Measurements from ENCODE around the gene UCK1.
"Not testable (repeated sequence)": the region's sequence is repeated elsewhere in the genome, so short reads cannot be mapped to it uniquely, and the experiment has no call there.

Gene UCK1

DNA sequence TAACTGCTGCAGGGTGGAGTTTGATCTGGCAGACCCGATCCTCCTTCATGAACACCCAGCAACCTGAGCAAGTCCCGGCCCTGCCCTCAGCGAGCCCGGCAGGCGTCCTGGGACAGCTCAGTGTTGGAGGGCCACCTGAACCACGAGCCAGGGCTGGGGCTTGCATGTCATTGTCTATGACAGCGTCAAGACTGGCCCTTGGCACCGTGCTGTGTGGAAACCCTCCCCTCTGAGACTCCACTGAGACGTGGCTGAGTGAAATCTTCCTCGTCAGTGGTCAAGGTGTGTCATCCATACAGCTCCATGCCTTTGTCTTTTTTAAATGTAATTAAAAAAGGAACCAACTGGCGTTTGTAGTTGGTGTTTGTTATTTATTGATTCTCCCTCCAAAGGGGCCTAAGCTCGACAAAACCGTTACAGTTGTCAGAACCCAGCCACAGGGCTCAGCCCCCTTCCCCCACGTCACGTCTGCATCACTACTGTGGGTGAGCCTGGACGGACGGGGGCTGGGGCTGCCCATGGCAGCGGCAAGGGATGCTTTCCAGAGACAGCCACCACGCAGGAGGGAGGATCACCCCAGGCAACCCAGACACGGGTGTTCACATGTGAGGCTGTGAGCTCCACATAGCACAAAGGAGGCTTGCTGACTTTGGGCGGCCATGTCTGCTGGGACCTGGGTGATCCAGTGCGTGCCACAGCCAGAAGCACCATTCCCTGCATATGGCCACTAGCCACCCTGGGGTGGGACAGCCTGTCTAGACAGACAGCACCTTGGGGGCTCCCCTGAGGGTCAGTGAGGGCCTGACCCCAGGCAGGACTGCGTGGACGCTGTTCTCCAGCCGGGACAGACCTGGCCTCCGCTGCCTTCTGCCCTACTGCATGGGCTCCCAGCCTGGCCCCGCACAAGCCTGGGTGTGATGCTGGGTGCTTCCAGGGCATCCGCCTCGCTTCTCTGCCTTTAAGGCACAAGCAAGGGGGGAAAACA lies 7.3 kb downstream of the UCK1 start:
- DNase-seq (ENCODE audit: low read depth, low spot score): no peak

DNA sequence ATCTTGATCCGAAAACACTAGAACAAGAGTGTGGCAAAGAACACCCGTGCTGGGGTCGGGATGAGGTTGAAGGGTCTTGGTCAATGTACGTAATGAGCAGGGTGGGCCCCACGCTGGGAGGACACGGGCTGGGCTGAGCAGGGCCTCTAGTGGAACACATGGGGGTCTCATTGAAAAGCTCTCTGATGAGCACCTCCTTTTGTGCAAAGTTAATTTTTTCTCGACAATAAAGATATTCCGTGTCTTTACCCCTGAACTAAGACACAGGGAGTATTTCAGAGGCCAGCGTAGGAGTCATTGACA lies 8.0 kb downstream of the UCK1 start:
- no peak for DNase-seq (ENCODE audit: low read depth, low spot score)

DNA sequence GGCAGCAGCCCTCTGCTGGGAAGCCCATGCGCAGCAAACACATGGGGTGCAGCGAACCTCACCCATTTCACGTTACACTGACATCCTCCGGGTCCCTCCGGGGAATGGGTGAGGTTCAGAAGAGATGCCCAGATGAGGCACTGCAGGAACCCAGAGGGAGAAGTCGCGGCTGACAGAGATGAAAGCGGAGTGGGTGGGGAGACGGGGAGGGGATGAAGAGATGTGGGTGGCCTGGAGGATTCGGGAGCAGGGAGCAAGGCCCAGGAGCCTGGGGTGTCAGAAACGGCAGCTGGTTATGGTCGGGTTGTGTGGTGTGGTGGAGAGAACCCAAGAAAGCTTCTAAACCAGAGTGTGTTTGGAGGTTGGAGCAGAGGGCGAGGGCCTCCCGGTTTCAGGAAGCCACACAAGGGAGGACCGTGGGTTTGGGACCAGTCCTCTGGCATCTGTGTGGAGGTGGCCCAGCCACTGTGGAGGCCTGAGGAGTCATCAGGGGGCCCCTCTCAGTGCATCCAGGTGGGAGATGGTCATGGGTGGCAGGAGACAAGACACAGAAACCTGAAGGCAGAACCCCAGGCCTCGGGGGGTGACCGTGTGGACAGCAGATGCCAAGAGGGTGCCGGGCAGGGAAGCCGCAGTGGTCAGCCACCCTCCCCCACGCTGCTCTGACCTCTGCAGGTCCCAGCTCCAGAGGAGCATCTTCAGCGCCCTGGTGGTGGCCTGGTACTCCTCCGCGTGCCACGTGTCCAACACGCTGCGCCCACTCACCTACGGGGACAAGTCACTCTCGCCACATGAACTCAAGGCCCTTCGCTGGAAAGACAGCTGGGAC lies 8.6 kb downstream of the UCK1 start:
- DNase-seq (ENCODE audit: low read depth, low spot score): no peak

DNA sequence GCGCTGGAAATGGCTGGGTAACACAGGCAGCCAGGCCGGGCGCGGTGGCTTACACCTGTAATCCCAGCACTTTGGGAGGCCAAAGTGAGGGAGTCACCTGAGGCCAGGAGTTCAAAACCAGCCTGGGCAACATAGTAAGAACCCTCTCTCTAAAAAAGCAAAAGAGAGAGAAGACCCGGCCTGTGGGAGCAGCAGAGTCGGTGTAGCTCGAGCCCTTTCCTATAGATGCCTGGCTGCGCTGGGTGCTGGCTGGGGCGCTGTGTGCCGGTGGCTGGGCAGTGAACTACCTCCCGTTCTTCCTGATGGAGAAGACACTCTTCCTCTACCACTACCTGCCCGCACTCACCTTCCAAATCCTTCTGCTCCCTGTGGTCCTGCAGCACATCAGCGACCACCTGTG lies 9.2 kb downstream of the UCK1 start:
- no peak for DNase-seq (ENCODE audit: low read depth, low spot score)

DNA sequence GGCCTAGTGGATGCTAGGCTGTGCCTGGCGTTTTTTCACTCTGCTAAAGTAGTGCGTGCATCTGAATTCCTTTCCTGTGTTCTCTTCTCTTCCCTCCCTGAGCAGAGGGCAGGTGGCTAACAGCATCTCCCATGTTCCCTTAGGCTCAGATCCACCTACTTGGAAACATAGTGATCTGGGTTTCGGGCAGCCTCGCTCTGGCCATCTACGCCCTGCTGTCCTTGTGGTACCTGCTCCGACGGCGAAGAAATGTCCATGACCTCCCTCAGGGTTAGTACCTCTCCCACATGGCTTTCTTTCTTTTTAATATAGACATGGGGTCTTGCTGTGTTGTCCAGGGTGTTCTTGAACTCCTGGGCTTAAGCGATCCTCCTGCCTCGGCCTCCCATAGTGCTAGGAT lies 9.9 kb downstream of the UCK1 start:
- DNase-seq (ENCODE audit: low read depth, low spot score): no peak

DNA sequence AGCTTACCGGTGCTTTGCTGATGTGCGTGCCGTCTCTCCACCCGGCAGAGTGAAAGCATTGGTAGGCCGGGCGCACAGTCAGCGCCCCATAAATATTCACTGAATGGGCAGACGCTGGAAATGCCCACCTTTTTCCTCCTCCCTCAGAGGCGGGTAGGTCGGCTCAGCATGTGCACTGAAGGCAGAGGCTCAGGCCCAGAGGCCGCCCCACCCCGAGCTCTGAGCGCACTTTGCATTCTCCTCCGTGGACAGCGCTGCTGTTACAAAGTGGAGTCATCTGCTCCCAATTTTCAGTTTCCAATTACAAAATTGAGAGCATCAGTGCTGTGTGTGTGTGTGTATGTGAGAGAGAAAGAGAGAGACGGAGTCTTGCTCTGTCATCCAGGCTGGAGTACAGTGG lies 10.6 kb downstream of the UCK1 start:
- no peak for DNase-seq (ENCODE audit: low read depth, low spot score)

DNA sequence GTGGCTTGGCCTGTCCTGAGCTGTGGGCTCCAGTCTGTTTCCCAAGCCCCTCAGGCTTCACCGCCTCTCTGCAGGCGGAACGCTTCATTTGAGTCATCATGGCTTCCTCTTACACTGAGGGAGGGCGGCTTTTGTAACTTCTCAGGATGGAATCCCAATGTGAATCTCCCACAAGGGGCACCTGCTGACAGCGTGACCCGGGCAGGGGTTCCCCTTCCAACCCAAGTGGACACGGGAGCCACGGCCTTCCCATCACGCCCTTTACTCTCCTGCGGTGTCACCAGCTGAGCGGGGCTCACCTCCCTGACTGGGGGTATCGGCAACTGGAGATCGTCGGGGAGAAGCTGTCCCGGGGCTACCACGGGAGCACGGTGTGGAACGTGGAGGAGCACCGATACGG lies 12.5 kb downstream of the UCK1 start:
- DNase-seq (ENCODE audit: low read depth, low spot score): no peak

DNA sequence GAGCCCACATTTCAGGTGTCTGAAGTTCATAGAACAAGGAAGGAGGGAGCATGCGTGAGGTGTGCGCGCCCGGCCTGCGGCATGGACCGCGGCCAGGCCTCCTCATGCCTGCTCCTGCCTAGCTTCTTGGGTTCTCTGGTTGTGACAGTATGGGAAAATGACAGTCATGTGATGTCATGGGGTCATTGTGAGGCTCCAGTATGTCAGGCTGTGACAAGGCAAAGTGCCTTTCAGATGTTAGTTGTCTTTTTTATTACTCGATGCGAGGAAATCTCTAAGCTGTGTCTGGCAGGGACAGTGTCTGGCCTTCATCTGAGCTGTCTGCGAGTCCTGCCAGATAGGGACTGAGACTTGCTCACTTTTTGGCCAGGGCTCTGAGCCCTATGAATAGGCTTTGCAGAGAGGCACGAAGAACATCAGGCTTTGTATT lies 13.3 kb downstream of the UCK1 start:
- DNase-seq (ENCODE audit: low read depth, low spot score): no peak

DNA sequence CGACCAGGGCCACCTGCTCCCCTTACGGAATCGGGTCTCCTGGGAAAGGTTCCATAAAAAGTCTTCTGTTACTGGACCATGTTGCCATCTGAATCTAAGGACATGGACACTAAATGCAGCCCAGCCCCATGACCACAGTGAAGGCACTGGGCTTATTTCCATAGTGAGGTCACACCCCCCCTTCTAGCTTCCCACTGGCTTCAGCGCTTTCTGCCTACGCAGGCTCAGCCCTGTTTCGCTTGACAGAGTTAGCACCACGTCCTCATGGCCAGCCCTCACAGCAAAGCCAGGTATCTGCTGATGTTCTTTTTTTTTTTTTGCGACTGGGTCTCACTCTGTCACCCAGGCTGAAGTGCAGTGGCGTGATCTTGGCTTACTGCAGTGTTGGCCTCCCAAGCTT lies 14.1 kb downstream of the UCK1 start:
- DNase-seq (ENCODE audit: low read depth, low spot score): no peak

DNA sequence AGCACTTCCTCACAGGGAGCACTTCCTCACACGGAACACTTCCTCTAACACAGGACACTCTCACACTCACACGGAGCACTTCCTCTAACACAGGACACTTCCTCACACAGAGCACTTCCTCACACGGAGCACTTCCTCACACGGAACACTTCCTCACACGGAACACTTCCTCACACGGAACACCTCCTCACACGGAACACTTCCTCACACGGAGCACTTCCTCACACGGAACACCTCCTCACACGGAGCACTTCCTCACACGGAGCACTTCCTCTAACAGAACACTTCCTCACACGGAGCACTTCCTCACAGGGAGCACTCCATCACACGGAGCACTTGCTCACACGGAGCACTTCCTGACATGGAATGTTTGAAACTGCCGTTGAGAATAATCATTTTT lies 15.0 kb downstream of the UCK1 start:
- no peak for DNase-seq (ENCODE audit: low read depth, low spot score)

DNA sequence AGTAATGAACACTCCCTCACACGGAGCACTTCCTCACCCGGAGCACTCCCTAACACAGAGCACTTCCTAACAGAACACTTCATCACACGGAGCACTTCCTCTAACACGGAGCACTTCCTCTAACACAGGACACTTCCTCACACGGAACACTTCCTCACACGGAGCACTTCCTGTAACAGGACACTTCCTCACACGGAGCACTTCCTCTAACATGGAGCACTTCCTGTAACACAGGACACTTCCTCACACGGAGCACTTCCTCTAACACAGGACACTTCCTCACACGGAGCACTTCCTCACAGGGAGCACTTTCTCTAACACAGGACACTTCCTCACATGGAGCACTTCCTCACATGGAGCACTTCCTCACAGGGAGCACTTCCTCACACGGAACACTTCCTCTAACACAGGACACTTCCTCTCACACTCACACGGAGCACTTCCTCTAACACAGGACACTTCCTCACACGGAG lies 15.5 kb downstream of the UCK1 start:
- DNase-seq (ENCODE audit: low read depth, low spot score): not testable (repeated sequence)

DNA sequence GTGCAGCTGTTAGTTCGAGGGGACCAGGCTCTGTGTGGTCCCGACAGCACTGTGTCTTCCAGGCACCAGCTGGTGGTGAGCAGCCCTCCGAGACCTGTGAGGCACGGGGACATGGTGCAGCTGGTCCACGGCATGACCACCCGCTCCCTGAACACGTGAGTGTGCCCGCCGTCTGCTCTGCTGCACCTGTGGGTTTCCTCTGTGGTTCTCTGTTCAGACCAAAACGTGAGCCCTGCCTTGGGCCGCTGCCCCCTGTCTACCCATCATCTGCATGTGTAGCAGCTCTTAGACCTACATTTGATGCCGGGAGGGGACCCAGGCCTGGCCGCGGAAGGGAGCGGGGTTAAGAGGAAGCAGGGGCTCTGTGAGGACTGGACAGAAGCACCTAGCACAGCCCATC lies 17.9 kb downstream of the UCK1 start:
- no peak for DNase-seq (ENCODE audit: low read depth, low spot score)

DNA sequence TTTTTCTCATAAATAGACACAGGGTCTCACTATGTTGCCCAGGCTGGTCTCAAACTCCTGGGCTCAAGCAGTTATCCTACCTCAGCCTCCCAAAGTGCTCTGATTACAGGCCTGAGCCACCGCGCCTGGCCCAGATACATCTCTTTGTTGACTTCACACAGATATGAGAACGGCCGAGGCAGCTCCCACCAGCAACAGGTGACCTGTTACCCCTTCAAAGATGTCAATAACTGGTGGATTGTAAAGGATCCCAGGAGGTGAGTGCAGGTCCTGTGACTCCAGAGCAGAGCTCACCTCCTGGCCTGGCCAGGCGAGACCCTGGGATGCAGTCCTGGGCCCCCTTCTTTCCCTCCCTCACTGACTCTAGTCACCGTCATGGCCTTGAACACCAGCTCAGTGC lies 19.2 kb downstream of the UCK1 start:
- DNase-seq (ENCODE audit: low read depth, low spot score): no peak

DNA sequence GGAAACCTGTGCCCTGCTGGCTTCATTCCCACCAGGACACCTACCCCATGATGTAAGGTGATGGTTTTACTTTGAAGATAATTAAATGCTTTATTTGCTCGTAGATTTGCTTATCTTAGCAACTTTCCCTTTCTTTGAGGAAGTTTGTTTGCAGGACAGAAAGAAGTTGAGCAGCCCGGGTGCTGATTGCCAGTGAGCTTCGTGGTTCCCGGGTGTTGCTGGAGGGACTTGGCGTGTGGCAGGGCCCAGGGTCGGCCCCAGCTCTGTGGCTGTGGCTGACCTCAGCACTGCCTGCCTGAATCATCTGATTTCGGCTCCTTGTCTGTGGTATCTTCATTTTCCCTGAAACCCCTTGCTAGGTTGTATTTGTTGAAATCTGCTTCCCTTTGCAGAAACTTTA lies 19.6 kb downstream of the UCK1 start:
- no peak for DNase-seq (ENCODE audit: low read depth, low spot score)

DNA sequence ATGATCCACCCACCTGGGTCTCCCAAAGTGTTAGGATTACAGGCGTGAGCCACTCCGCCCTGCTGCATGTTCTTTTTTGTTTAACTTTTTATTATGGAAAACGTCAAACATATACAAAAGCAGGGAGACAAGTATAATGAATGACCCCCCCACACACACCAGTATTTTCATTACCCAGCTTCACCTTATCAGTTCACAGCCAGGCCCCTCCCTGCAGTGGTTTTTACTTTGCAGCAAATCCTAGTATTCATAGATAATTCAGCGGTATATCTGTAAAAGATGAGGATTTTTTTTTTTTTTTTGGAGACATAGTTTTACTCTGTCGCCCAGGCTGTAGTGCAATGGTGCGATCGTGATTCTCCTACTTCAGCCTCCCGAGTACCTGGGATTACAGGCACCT lies 26.1 kb downstream of the UCK1 start:
- no peak for DNase-seq (ENCODE audit: low read depth, low spot score)

DNA sequence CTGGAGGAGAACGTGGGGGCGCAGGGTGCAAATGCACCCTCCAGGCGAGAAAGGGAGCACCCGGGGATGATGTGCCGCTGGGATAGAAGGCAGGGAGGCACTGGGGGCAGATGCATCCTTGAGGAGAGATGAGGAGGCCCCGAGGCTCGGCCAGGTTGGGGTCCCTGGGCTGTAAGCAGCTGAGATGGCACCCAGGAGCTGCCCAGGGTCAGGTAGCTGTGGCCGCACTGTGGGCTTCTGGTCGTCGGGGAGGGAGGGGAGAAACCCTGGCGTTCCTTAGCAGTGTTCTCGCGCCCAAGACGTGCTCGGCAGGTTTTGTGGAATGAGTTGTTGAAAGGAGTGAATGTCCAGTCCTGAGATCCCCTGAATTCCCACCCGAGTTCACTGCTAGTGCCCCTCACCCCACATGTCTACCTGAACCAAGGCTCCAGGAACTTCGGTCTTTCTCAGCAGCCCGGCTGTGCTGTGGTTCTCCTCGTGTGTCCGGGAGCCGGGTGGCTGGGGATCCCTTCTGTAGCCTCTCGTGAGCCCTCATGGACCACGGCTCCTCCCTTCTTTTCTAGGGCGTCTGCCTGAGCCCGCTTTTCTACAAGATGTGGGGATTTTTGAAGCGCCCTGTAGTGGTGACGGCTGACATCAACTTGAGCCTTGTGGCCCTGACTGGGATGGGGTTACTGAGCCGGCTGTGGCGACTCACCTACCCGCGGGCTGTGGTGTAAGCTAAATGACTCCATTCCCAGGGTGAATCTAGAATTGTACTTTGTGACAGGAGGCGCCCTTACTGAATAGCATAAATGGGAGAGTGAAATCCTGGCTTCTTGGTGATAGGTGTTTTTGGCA lies 27.2 kb downstream of the UCK1 start:
- peak; percentile 39 for DNase-seq (ENCODE audit: low read depth, low spot score)

DNA sequence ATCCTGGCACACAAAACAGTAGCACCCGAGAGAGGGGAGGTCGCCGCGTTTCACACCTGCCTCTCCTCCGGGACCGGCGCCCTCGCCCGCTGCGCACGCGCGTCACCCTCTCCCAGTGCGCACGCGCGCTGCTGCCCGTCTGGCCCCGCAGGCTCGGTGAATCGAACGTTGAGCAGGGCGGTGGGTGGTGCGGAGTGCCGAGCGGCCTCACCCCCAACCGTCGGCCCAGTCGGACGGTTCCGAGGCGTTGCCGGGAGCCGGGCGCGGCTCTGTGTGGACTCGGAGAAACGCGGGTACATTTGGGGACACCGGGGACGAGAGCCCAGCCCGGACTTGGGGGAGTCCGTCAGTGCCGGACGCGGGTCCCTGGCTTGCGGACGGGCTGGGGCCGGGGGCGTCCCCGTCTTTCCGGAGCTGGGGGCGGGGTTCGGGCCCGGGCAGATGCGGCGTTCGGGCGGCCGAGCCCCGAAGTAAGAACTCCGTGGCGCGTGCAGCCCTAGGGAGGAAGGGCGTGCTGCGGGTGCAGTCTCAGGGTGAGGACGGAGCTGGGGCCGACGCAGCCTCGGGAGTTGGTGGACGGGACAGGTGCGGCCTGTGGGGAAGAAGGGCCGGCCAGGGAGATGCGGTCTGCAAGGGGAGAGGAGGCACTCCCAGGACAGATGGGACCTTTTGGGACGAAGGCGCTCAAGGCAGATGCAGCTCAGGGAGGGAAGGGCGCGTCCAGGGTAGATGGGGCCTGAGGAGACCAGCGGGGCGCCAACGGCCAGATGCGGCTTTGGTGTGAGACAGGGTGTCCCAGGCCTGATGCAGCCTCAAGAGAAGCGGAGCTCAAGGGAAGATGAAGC lies 28.1 kb downstream of the UCK1 start, which contains the start of gene POMT1:
Gene POMT1, plus strand, starts transcription at position 138 of the 845 bp plus-strand sequence. CDS start 1,301 bp downstream, outside the sequence.
- peak; percentile 94 for DNase-seq (ENCODE audit: low read depth, low spot score)

DNA sequence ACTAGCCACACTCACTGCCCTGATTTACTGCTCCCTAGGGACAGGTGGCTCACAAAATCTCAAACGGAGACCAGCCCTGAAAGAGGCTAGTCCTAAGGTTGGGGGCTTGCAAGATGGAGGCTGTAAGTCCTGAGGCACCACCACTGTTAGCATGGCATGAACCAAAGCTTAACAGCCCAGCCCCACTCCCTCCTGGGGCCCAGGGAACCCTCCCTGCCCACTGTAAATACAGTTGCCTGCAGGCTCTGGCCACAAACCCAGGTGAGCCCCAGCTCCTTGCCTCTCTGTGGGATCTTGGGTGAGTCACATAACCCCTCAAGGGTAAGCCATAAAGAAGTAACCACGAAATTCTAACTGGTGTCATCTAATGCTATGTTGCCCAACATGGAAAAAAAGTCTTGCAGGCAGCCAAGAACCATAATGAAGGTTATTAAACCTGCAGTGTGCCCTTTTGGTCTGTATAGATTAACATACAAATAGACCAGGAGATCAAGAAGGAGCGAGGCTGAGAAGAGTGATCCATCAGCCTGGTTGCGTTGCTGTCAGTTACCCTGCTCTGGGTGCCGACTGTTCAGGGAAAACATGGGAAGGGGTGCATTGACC lies 30.0 kb downstream of the UCK1 start:
- DNase-seq (ENCODE audit: low read depth, low spot score): peak; percentile 57

DNA sequence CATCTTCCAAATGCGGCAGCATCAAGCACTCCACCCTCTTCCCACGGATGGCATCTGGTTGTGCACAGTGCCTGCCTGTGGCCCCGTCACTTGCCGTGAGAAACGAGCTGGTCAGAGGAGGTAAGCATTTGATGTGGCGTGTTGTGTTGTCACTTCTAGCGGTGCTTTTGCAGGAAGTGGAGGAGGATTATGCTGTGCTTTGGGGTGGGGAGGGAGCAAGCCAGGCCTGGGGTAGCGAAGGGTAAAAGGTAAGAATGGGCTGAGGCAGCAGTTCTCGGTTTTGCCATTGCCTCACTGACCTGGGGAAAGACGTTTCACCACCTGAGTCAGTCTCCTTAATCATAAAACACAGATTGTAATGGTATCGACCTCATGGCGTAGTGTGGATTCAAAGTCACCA lies 30.7 kb downstream of the UCK1 start:
- DNase-seq (ENCODE audit: low read depth, low spot score): no peak

DNA sequence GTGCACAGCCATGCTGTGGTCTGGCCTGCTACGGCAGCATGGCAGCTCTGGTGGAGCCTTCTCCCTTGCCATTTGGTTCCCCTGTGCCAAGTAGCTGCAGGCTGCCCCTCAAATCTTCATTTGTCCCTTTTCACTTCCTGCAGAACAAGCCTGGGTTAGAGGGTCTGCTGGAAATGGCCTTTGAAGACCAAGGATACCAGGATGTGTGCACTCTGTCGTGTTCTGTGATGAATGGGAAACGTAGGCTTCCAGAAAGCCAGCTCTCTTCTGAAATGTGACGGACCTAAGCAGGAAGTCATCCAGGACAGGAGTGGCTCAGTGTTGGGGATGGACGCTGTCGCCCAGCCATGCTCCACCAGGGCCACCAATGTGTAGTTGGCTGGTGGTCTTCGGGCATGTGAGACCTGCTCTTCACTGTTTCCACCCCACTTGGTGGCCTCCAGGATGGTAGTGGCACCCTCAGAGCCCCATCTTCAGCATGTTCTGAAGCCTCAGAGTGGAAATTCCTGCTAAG lies 31.8 kb downstream of the UCK1 start:
- no peak for DNase-seq (ENCODE audit: low read depth, low spot score)

All from astrocyte of the hippocampus (primary cell).